Esophagus squamous epithelium (tissue), 4 donors: ENCODE measurements around the gene CENATAC.

Source experiments
- POLR2A ChIP-seq, 4 donors: fragments of 450-650 bp; IDR thresholded peaks; one replicate each; pipeline ENCODE4 v1.6.1; 2017; ENCODE audit warnings: antibody characterized with exemption in 4 of 4, mild to moderate bottlenecking in 4 of 4, moderate library complexity in 3 of 4
- TF ChIP-seq, protein P1 (sequence below), 6 experiments: fragments of 450-650 bp in 4 of 6; fragments of 200-600 bp in 2 of 6; sonication (generic) in 2 of 6; IDR thresholded peaks; one replicate each; pipeline ENCODE4 v1.5.1; 2016 to 2019; ENCODE audit warnings: antibody characterized with exemption in 6 of 6, mild to moderate bottlenecking in 4 of 6, moderate library complexity in 4 of 6

DNA sequence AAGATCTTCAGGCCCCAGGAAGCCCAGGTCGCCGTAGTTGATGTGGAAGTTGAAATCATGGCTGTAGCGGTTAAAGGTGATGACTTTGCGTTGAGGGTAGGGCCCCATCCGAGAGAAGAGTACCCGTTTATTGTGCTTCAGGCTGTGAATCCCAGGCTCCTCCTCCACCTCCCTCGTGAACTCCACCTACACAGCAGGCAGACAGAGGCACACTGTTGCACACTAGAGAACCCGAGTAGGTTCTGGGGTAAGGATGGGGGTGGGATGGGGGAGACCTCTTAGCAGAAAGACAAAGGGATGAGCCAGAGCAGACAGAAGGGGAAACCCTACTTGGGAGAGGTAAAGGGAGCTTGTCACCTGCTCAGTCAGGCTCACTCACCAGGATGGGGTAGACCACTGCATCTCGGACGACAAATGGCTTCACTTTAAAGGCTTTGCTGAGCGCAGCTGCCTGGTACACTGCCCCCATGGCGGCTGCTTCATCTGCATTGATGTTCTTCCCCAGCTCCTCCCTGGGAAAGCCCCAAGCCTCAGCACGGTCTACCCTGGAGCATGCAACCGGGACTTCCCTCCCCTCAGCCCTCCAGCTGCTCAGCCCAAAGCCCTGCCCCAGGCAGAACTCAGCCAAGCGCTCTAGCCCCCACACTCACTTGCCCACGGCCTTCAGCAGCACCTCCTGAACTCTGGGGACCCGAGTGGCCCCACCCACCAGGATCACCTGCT, 53.7 kb downstream of the CENATAC start:
- TF ChIP-seq, protein P1, sequence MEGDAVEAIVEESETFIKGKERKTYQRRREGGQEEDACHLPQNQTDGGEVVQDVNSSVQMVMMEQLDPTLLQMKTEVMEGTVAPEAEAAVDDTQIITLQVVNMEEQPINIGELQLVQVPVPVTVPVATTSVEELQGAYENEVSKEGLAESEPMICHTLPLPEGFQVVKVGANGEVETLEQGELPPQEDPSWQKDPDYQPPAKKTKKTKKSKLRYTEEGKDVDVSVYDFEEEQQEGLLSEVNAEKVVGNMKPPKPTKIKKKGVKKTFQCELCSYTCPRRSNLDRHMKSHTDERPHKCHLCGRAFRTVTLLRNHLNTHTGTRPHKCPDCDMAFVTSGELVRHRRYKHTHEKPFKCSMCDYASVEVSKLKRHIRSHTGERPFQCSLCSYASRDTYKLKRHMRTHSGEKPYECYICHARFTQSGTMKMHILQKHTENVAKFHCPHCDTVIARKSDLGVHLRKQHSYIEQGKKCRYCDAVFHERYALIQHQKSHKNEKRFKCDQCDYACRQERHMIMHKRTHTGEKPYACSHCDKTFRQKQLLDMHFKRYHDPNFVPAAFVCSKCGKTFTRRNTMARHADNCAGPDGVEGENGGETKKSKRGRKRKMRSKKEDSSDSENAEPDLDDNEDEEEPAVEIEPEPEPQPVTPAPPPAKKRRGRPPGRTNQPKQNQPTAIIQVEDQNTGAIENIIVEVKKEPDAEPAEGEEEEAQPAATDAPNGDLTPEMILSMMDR (IDR thresholded peaks at IDR 0.05), result no peak
- no peak for TF ChIP-seq POLR2A (IDR thresholded peaks at IDR 0.05)
